GM18867 (cell line): ENCODE data around the gene PDCD11.
A peak's percentile ranks its signal among the peaks of the same experiment; 100 is the strongest.

Experiments
- ATAC-seq: cut with Tn5 transposase; IDR thresholded peaks from one replicate; pipeline ENCODE4 v1.9.1; 2021; ENCODE audit warnings: mild to moderate bottlenecking, moderate library complexity; ENCODE audit not compliant: unreplicated experiment

The PDCD11 gene

DNA sequence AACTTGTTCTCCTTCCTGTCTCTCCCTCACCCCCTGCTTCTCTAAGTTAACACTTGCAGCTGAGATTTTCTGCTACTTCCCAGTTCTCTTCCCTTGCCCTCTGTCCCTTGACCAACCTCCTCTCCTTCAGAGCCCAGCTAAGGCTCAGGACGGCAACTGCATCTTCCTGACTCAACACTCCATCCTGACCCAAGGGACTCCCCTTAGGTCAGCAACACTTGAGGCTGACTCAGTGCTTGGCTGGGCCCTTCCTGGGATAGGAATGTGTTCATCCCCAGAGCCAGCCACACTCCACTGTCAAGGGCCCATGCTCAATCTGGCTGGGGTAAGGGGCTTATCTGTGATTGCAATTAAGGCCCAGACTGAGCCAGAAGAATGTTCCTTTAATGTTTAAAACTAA is 52.3 kb downstream of the PDCD11 start:
- ATAC-seq = no peak

DNA sequence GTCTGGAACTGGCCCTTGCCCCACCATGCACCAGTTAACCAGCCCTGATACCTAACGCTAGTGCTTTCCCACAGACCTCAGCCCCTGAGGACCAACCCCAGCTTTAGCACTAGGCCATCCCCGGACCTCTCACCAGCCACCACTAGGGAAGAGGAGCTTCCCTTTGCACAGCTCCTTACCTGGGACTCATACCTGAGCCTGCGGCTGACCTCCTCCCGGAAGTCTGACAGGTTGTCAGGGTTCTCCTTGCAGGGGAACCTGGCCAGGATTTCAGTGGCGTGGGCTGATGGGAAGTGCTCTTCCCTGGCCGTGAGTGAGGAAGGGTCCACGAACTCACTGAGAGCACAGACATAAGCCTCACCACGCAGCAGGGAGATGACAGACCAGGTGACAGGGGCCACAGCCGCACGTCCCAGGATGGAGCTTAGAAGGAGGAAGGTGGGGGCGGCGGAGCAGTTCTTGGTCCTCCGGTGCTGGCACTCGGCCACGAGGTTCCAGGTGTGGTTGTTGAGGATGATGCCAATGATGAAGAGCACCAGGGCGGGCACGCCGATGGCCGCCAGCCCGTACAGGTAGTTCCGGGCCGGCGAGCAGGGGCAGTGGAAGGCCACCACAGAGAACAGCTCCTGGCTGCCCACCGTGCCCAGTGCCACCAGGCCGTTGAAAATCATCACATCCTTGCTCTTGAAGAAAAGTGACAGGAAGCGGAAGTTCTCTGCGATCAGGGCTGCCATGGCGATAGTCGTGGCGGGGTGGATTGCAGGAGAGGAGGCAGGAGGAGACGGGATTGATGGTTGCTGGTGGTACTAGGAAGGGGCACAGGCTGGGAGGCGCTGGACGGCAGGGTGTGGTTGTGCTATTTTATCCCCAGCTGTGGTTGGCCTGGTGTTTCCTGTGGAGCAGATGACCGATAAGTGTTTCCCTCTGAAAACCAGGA is 53.0 kb downstream of the PDCD11 start:
- ATAC-seq = no peak

DNA sequence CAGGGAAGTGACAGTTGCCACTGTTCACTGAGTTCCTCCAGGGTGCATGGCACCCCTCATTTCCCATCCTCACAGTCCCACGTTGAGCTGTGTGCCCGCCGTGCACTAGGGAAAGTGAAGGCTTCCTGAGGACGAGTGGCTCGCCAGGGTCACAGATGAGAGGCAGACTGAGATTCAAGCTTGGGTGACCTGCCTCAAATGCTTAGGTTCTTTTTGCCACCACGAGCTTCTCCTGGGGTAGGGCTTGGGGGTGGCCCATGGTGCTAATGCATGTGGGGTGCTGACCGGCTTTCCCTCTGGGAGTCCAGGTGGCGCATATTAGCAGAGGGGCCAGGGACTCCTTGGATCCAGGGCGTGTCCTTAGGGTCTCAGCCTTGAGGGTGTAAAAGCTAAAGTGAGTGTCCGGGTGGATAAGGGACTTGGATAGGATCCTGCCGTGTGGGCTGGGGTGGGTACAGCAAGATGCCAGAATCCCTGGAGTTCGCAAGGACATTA is 53.8 kb downstream of the PDCD11 start:
- no peak for ATAC-seq

DNA sequence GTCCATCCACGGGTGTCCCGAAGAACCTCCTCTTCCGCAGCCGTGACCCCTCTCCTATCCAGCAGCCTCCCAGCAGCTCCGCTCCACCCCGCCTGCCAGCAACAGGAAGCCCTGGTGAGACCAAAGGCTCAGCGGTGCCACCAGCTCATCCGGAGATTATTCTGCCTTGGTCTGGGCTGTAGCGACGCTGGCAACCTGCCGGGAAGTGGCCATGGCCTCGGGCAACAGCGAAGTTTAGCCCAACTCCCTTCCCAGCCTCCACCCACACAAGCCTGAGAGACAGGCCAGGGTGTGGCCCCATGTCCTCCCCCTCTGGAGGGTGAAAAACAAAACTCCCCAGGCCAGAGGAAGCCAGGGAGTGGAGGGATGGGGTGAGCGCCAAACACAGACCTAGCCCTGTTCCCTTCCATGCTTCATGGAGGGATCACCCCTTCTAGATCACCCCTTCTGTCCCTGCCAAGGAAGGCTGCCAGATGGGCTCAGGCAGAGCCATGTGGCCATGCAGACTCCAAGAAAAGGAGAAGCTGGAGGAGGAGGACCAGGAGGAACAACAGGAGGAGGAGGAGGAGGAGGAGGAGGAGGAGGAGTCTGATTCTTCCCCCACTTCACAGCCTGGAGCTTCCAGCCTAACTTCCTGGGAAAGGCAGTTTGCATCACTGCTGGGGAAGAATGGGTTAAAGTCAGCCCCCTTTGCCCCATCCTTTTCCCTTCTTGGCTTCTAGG is 54.8 kb downstream of the PDCD11 start:
- ATAC-seq = peak; percentile 40

DNA sequence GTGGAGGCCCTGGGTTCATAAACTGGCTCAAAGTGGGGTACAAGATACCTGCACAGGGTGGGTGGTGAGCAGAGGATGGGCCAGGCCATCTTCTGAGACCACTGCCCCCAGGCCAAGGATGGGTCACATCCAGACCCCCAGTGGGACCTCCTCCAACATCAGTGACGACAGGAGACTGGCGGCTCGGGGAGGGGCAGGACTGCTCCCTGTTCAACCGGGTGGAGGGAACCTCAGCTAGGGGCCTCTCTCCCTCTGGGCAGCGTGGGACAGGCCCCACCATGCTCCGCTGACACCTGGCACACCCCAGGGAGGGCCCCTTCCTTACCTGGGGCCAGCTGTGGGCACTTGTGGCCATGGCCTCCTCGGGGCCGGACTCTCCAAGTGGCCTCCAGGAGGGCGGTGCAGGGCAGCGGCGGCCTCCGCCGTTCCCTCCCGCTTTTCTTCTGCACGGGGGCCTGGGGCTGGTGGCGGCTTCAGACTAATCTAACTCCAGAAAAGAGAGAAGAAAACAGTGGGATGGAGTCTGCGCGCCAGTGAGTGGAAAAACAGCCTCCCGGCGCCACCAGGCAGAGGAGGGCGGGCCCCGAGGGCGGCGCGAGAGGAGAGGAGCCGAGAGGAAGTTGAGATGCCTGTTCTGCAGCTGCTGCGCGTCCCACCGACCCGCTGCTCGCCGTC is 55.5 kb downstream of the PDCD11 start, which contains the start of gene CALHM2:
TSS of gene CALHM2 (minus strand) at position 540 of the 675 bp plus-strand sequence. CDS start 2,429 bp downstream, outside the sequence.
- peak; percentile 67 for ATAC-seq

DNA sequence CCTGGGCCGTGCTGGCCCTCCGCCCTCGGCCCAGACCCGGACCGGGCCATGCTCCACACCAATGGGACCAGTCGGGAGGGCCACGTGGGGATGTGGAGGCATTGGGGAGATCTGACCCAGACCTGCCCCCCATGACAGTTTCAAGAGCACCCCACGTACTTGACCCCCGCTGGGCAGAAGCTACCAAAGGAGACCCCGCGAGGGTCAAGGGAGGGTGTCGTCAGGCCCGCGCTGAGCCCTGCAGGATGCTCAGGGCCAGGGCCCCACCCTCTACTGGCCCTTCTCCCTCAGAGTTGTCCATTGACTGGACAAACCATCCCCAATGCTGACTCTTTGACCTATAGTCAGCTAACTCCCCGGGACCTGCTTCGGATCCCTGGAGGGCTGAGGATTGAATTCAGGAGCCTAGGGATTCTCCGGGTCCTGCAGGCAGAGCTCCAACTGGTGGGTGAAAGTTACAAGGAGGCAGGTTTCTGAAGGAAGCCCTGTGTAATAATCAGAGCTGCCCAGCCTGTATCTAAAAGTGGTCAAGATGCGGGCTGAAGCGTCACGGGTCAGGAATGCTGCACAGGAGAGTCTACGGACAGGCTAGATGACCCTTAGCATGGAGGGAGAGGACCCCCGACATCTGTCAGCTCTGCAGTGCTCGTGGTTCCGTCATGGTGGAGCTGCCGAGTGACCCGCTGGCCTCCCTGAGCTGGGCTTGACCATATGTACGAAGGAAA is 56.2 kb downstream of the PDCD11 start:
- no peak for ATAC-seq

DNA sequence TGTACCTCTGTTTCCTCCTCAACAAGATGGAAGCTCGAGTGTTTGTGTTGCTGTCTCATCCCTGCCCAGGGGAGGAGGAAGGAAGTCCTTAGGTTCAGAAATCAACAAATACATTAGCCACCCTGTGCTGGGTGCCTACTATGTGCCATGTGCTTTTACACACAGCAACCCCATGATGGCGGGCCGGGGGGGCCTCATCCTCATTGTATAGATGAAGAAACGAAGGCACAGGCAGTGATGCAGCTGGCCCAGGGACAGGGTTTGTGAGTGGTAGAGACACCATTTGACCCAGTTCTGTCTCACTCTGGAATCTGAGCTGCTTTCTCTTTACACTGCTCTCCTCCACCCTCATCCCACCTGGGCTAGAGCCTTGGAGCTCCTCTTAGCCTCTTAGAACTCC is 57.6 kb downstream of the PDCD11 start:
- ATAC-seq = no peak

DNA sequence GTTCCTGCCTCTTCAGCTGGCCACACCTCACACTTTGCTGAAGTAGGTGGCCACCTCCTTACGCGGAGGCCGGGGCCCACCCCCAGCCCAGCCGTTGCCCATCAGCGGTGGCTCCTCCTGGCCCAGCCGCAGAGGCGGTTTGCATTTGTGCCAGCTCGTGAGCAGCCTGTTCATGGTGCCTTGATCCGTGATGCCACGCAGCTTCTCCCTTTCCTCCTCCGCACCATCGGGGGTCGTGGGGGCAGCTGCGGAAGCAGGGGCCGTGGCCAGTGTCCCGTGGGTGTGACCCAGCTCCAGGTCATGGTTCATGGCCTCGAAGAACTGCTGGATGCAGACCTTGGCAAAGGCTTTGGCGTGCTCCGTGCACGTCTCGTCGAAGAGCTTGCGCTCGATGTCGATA is 58.8 kb downstream of the PDCD11 start:
- ATAC-seq = no peak

DNA sequence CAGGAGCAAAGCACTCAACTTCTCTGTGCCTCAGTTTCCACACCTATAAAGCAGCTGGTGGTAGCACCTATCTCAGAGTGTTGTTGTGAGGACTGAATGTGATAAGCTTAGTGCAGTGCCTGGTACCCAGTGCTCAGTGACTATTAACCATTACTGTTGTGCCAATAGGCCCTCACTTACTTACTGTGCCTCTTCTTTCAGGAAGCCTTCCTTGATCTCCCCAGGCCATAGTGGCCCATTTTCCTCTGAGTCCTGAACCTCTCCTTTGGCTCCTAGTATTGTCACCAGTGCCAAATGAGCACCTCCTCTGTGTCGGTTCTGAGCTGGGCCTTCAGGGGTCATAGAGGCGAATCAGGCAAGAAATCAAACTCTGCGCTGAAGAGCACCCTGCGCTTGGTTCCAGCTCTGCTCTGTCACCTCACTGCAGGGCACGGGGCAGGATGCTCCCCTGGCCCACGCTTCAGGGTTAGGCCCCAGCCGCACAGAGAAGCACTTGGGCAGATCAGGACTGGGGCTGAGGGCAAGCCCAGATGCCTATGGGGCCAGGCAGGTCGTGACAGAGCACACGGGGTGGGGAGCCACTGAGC is 59.7 kb downstream of the PDCD11 start:
- ATAC-seq = no peak

DNA sequence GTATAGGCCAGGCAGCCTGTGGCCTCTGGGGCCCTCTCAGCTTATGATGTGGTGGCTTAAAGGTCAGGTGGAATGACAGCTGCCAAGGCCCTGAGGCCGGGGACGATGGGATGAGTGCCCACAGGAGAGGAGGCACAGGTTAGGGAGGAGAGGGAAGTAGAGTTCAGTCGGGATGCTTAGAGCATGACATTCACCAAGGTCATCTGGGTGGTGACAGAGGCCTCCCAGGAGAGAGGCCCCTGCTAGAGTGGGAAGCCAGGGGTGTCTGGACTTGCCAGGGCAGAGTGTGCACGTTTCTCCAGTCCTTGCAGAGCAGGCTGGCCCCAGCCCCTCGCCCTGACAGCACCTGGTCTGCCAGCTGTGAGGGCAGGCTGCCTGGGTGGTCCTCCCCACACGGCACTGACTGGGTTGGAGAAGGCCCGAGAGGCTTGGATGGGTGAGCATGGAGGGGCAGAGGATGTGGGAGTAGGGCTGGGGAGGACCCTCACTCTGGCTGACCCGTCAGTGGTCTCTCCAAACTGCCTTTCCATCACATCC is 60.8 kb downstream of the PDCD11 start:
- ATAC-seq = no peak

DNA sequence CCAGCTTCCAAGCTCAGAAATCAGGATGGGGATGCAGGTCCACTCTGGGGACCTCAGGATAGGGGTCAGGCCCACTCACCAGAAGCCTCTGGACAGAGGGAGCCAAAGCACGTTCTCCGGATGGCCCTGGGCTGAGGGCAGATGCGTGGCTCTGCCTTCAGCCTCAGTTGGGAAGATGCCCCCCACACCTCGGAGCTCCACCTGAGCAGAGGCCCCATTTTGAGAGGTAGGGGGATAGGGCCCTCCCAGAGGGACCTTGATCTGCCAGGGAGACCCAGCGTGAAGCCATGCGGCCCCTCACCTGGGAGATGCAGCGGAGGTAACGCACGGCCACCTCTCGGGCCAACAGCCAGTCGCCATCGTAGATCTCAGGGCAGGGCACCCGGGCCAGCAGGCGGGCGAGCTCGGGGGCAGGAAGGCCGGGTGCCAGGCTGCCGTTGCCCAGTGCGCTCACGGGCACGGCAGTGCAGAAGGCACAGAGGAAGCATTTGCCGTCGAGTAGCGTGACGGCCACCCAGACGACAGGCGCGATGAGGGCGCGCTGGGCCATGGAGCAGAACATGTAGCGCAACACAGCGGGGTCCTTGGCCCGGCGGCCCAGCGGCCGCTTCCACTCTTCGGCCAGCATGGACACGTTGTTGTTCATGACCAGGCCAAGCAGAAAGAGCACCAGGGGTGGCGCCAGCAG is 61.6 kb downstream of the PDCD11 start:
- ATAC-seq = no peak

DNA sequence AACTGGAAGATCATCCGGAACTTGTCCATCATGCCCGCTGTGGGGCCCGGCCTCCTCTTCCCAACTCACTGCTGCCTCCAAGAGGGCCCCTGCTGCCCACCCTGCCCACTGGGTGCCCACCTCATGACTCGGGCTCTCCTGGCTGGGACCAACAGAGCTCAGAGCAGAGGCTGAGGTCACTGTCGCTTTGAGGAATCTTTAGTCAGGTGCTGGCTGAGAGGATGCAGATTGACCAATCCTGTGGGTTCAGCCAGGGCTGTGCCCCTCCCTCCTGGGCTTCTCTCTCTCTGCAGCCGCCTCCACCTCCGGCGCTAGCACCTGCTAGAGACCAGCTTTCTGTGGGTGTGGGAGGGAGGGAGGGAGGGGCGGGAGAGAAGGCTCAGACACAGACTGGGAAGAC is 62.3 kb downstream of the PDCD11 start, which contains the start of gene CALHM1:
TSS of gene CALHM1 (minus strand) at position 181 of the 400 bp plus-strand sequence. CDS start at position 32, 149 bp downstream.
- ATAC-seq = peak; percentile 74

DNA sequence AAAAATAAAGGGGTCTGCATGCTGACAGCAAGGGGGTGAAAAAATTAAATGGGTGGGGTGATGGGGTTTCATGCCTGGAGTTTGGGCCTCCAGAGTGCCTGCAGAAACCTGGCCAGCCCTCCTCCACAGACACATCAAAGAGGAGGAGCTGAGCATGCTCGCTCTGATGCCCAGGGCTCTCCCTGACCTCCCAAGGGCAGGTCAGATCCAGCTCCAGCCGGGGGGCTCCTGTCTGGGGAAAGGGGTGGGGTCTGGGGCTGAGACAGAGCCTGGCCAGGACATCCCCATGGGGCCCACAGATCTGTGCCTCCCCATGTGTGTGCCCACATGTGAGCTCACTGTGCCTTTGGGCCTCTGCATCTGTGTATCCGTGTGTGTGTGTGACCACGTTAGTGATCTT is 63.2 kb downstream of the PDCD11 start:
- no peak for ATAC-seq

DNA sequence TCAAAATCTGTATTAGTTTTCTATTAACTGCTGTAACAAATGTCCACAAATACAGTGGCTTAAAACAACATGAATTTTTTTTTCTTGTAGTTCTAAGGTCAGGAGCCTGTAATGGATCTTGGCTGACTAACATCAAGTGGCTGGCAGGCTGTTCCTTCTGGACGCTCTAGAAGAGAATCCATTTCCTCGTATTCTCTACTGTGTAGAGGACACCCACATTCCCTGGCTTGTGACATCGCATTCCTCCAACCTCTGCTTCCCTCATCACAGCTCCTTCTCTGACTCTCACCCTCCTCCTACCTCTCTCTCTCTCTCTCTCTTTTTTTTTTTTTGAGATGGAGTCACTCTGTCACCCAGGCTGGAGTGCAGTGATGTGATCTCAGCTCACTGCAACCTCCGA is 67.1 kb downstream of the PDCD11 start:
- ATAC-seq = no peak

DNA sequence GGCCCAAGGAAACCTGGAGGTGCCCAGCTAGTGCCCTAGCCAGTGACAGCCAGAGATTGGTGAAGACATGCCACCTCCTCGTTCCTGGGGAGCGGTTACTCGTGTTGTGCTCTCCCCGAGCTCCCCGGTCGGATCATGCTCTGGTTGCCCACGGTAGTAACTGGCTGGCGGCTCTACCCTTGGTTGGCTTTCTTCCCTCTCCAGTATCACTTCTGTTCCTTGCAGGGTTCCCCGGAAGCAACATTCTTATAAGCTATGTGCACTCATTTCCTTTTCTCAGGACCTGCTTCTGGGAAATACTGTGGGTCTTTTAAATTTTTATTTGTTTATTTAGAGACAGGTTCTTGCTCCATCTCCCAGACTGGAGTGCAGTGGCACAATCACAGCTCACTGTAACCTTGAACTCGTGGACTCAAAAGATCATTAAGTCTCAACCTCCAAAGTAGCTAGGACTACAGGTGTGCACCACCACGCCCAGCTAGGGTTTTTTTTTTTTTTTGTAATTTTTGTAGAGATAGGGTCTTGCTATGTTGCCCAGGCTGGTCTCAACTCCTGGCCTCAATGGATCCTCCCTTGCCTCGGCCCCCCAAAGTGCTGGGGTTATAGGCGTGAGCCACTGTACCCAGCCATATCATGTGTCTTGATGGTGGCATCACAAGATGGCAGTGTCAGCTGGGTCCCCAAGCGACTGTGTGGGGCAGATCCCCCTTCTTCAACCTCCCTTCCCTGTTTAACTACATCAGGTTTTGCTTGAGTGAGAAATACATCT is 69.2 kb downstream of the PDCD11 start:
- ATAC-seq = no peak

DNA sequence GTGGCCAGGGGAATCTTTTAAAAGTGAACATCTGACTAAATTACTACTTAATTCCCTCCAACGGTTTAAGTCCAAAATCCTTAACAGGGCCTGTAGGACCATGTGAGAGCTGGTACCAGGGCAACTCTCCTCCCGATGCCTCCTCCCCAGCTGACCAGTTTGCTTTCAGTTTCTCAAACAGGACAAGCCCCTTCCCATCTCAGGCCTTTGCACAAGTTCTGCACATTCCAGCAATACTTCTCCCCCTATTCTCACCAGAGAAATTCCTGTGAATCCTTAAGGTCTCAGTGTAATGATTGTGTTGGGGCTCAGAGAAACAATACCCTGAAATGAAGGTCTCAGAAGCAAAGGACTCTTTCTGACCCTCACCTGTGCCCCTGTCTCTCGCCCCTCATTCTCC is 70.3 kb downstream of the PDCD11 start:
- no peak for ATAC-seq

DNA sequence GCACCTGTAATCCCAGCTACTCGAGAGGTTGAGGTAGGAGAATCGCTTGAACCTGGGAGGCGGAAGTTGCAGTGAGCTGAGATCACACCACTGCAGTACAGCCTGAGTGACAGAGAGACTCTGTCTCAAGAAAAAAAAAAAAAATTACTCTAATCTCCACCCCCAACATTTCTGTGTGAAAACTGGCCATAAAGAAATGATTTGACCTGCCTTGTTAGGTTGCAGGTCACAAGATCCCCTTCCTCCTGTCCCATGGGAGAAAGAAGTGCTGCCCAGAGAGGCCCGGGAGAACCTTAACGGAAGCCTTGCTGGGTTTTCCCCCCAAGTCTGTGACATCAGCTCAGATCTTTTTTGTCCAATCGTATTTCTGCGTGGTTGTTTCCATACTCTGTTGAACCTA is 71.0 kb downstream of the PDCD11 start:
- no peak for ATAC-seq

DNA sequence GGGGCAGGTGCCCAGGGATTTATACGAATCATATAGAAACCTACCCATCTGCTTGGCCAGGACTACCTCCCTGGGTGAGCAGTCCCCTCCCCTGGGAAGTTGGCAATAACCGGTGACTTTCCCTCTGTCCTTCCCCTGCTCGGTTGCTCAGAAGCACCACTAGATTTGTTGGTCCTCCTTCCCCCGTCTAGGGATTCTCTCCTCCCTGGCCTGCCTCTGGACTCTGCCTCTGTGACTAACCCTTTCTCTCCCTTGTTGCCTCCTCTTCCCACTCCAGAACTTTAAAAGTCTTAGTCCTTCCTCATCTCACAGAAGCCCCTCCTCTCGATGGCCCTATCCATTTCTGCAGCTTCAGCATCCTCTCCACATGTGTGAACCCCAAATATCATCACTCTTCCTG is 72.8 kb downstream of the PDCD11 start:
- ATAC-seq = no peak
